ENCODE results near the gene CRAMP1. TPM values are rescaled to one million over a fixed set of nuclear protein-coding genes. Genes with fewer than 3 reads are reported as not detected.
A peak's percentile ranks its signal among the peaks of the same experiment; 100 is the strongest.

The CRAMP1 gene
- total RNA-seq, 1 donor from 2014 or later: 31.4 TPM

DNA sequence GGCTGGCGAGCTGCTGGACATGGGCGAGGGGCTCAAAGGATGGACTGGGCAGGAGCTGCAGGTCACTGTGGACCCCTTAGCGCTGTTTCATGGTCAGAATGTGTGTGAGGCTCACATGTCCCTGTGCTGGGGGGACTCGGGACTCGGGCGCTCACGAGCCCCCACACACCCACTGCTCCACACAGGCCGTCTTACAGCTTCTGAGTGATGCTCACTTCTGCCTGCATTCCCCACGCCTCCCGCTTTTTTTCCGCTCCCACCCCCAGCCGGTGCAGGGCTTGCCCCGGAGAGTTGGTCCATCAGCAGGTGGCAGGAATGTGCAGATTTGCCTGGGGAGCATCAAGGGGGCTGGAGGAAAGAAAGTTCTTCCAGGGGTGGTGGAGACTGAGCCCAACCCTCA is 45.7 kb downstream of the CRAMP1 start:
- no peak for DNase-seq (ENCODE audit: low spot score)

DNA sequence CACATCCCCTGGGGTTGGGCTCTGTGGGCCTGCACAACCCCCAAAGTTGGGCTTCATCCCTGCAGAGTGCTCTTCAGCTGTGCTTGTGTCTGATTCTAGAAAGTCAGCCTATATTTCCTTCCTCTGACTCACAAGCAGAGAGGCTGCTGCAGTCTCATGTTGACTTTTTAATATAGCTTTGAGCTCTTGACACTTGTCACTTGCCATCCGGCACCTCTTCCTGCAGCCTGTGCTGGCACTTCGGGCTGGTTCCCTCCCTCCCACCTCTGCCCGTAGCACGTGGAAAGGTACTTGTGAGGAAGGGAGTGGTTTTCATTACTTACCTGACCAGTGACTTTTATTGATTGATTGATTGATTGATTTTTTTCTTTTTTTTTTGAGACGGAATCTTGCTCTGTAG is 46.9 kb downstream of the CRAMP1 start:
- no peak for DNase-seq (ENCODE audit: low spot score)

DNA sequence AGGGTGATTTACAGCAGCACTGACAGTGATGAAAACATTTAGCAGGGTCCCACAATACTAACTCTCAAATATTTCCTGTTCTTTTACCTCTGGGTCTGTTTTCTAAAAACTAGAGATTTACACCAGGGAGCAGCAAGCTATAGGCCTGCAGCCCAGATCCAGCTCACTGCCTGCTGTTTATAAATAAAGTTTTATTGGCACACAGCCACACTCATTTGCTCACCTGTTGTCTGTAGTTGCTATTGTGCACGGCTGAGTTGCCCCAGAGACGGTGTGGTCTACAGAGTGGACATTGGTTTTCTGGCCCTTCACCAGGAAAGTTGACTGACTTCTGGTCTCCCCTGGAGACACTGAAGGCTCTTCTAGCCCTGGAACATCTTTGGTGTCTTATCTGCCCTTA is 49.7 kb downstream of the CRAMP1 start:
- no peak for DNase-seq (ENCODE audit: low spot score)

DNA sequence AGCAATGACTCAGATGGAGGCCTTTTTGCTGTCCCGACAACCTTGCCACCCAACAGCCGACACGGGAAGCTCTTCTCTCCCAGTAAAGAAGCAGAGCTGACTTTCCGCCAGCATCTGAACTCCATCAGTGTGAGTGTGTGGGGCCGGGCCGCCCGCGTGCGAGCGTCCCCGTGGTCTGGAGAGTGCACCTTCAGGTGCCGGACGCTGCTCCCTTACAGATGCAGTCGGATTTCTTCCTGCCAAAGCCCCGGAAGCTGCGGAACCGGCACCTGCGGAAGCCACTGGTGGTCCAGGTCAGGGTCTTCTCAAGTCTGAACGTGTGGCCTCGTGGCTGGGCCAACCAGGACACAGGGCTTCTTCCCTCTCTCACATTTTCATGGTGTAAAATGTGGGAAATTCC is 50.4 kb downstream of the CRAMP1 start:
- DNase-seq (ENCODE audit: low spot score): no peak

DNA sequence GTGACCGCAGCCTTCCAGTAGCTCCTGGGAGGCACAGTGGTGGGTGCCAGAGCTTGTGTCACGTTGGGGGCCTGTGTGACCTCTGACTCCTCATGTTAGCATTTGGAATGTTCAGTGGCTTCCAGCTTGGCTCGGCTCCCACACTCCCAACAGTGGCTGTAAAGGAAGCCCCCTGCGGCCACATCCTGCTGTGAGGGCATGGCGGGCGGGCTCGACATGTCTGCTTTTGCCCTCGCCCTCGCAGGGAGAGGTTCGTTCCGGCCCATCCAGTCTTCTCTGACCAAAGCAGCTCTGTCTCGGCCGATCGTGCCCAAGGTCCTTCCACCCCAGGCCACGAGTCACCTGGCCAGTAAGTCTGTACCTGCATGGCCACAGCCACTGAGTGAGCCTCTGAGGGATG is 53.7 kb downstream of the CRAMP1 start:
- no peak for DNase-seq (ENCODE audit: low spot score)

DNA sequence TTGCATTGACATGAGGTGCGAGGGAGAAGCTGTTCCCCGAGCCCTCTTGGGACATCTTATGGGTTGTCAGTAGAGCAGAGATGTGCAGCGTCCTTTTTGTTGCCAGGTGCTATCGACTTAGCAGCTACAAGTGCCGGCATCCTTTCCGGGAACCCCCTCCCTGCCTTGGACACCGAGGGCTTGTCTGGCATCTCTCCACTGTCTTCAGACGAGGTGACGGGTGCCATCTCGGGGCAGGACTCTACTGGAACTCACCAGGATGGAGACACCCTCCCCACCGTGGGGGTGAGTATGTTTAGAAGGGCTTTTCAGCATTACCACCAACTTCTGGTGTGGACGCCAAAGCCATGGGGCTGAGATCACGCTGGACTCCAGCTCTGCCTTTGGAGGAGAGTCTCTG is 54.2 kb downstream of the CRAMP1 start:
- DNase-seq (ENCODE audit: low spot score): no peak

DNA sequence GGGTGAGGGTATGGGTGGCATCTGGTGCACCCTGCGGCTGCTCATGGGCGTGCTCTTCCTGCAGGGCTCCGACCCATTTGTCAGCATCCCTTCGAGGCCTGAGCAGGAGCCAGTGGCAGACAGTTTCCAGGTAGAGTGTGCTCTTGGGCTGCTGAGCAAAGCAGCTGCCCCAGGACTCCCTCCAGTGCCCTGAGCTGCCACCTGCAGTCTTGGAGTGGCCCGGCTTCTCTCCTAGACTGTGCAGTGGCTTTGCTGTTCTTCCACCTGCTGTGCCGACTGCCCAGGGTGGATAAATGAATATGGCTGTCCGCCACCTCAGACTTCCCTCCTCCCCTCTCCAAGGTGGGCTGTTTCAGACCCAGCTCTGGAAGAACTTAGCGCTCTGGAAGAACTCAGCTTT is 55.1 kb downstream of the CRAMP1 start:
- no peak for DNase-seq (ENCODE audit: low spot score)

DNA sequence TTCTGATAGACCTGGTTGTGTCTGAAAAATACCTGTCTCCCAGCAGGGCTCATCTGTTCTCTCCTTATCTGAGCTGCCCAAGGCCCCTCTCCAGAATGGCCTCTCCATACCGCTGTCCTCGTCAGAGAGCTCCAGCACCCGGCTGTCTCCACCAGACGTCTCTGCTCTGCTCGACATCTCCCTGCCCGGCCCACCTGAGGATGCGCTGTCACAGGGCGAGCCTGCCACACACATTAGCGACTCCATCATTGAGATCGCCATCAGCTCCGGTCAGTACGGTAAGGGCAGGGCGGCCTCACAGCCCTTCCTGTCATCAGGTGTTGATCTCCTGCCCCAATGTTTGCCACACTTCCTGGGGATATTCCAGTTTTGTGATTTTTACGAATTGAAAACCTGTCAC is 55.8 kb downstream of the CRAMP1 start:
- no peak for DNase-seq (ENCODE audit: low spot score)

DNA sequence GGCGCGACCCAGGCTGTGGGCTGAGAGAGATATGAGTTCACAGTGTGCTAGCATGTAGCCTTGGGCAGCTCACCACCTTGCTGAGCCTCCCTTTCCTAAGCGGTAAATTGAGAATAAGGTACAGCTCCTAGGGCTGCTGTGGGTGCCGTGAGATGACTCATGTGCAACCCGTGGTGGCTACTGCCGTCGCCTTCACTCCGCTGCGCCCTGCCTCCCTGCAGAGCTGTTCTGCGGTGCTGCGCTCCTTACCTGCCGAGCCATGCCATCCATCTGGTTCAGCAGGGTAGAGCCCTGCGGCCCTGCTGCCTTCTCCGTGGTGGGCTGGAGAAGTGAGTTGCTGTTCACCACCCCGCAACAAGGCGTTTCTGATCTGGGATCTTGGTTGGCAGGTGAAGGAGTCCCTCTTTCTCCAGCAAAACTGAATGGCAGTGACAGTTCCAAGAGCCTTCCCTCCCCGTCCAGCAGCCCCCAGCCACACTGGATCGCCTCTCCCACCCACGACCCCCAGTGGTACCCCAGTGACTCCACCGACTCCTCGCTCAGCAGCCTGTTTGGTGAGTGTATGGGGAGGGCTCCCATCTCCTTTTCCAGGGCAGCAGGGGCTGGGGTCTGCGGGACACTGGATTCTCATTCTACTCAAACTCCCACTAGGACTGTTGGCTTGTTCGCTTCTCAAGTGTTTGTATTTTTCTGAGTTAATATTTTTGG is 56.6 kb downstream of the CRAMP1 start:
- DNase-seq (ENCODE audit: low spot score): no peak

DNA sequence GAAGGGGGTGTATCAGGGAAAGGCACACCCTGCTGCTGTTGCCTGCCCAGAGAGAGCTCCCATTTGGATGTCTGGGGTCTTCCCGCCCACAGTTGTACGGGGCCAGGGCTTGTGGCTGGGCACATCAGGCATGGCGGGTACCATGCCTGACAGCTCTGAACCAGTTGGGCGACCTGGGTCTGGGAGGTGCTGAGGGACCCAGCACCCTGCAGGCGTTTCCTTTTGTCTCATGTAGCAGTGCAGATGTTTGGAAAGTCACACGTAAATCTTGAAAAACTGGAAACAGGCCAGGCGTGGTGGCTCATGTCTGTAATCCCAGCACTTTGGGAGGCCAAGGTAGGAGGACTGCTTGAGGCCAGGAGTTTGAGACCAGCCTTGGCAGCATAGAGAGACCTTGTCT is 57.5 kb downstream of the CRAMP1 start:
- DNase-seq (ENCODE audit: low spot score): no peak

DNA sequence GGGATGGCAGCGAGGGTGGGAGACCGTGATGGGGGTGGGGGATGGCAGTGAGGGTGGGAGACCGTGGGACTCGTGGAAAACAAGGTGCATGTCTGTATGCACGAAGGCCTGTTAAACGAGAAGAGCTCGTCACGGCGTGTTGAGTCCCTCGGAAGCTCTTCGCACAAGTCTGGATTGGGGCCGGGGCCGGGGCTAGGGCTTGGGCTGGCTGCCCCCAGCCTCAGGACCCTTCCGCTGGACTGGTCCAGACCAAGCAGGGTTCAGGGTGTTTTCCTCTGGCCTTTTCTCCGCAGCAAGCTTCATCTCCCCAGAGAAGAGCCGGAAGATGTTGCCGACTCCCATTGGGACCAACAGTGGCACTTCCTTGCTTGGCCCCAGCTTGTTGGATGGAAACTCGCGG is 58.2 kb downstream of the CRAMP1 start:
- no peak for DNase-seq (ENCODE audit: low spot score)

DNA sequence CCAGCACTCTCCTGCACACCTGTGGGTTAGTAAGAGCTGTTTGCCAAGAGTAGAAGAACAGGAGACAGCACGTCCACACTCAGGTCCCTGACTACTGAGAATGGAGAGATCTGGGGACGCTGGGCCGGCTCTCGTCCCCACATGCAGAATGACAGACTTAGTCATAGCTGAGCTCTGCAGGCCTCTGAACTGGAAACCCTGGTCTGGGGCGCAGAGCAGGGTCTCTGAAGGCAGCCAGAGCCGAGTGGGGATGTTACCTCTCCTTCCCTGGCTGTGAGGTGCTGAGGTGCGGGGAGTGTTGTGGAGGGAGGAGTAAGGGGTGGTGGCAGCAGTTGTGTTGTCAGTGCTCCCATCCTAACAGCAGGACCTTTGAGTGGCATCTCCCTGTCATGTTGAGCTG is 58.7 kb downstream of the CRAMP1 start:
- no peak for DNase-seq (ENCODE audit: low spot score)

DNA sequence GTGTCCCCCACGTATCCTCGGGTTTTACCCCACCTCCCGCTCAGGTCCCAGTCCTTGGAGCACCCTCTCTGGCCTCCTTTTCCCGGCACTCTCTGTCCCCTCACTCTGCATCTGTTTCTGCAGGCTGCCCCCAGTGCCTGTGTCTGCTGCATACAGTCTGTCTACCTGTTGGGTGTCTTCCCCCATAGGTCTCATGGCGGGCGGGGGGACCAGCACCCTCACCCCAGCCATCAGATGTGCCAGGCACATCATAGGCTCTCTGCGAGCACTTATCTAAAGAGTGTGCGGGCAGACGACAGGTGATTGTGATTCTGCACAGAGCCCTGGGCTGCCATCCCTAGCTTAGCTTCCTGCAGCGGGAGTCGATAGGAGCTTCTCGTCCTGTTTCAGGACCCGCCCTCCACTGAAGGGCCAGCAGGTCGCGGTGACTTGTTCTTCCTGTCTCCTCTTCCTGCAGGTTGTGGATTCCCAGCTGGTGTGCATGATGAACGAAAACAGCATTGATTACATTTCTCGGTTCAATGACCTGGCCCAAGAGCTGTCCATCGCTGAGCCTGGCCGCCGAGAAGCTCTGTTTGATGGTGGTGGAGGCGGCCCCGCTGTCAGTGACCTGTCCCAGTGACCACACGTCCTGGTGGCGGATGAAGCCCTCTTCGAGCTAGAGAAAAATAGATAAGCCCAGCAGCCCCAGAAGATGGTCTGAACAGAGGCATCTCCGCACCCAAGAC is 61.4 kb downstream of the CRAMP1 start:
- no peak for DNase-seq (ENCODE audit: low spot score)

DNA sequence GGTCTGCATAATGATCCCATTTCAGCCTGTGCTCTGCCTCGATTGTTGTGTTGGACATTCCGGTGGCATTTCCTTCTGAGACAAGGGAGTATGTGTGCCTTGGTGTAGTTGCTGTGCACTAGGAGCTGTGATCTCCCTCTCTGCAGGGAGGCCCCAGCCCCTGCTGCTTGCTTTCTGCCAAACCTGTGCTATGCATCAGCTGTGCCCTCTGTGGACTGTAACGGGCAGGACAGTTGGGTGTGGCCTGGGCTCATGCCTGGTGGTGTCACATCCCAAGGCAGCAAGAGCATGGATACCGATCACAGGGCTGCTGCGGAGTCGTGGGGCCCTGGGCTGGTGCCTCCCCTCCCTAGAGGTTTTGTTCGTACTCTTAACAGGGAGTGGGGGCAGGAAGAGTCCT is 62.1 kb downstream of the CRAMP1 start:
- DNase-seq (ENCODE audit: low spot score): no peak

DNA sequence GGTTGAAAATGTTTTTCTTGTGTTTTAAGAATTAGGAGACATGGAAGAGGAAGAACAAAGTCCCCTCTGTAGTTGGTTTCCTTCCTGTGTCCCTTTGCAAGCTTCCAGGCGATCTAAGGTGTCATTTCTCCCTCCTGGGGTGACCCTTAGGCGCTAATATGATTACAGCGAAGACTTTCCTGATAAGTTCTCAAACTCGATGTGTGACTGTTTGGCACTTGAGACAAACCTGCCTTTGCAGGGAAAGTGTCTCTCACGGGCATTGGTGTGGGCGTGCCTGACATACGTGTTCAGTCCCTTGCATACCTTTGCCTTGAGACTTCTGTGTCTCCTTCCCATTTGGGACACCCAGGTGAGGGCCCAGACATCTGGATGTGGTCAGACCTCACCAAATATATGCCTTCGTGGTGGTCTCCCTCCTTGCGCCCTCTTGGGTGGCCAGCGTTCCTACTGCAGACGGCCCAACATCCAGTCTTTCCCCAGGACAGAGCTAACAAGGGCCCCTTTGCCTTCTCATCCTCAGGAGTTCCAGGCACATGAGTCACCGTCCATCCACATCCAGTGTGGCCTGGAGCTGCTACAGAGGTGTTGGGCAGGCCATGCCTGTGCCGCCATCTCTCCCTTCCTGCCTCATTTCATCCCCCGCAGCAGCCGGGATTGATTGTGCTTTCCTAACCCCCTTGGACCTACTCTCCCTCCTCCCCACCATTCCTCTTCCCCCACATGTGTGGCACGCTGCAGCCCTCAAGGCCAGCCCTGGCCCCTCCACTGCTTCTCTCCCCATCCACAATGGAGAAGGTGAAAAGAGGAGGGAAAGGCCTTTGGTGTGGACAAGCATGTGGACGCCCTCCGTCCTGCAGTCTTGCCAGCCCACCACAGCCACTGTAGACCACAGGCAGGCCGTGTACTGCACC is 62.8 kb downstream of the CRAMP1 start:
- DNase-seq (ENCODE audit: low spot score): no peak

DNA sequence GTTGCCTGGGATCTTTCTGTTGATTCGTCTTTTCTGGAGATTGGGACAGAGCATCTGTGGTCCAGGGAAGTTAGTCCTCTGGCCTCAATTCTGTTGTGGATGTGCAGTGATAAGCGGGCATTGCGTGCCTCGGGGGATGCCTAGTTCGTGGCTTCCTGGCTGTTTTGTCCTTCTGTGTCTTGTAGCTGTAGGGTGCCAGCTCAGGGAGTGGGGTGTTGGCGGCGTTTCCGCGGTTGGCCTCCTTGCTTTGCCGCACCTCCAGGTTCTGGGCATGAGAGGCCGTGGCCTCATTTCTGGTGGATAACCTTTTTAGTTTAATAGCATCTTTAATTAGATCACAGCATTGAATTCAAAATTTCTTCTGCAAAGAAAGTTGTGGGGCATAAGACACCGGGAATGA is 64.5 kb downstream of the CRAMP1 start:
- no peak for DNase-seq (ENCODE audit: low spot score)

DNA sequence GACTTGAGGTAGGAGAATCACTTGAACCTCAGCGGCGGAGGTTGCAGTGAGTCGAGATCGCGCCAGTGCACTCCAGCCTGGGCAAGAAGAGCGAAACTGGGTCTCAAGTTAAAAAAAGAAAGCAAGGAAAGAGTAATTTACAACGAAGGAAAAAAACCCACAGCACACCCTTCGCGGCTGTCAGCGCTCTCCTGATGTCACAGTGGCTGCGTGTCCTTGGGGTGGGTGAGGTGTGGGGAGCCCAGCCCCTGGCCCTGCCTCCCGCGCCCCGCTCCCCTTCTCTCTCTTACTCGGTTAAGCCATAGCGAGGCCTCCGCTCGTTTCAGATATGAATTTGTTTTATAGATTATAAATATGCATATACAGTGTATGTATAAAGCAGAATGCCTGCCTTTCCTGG is 65.2 kb downstream of the CRAMP1 start:
- no peak for DNase-seq (ENCODE audit: low spot score)

DNA sequence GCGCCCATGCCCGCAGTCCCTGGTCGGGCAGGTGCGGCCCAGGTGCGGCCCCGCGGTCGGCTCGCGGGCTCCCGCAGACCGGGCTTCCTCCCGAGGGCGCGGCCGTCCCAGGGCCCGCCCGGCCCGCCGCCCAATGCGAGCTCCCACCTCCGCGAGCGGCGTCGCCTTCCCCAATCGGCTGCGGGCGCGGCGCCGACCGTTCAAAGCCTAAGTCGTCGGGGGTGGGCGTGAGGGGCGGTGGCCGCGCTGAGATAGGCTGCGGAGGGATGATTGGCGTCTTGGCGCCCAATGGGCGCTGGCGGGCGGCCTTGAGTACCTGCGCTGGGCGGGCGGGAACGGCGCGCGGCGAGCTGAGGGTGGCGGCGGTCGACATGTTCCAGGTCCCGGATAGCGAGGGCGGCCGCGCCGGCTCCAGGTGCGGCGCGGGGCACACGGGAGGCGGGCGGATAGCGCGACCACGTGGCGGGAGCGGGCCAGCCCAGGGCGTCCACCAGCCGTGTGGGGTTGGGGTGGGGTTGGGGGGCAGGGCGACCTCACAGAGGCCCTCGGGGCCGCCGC is 65.9 kb downstream of the CRAMP1 start, which contains the start of gene JPT2:
JPT2 (plus strand) TSS at position 338 of the 558 bp plus-strand sequence; CDS start at position 372, 34 bp downstream.
- peak; percentile 97 for DNase-seq (ENCODE audit: low spot score)

DNA sequence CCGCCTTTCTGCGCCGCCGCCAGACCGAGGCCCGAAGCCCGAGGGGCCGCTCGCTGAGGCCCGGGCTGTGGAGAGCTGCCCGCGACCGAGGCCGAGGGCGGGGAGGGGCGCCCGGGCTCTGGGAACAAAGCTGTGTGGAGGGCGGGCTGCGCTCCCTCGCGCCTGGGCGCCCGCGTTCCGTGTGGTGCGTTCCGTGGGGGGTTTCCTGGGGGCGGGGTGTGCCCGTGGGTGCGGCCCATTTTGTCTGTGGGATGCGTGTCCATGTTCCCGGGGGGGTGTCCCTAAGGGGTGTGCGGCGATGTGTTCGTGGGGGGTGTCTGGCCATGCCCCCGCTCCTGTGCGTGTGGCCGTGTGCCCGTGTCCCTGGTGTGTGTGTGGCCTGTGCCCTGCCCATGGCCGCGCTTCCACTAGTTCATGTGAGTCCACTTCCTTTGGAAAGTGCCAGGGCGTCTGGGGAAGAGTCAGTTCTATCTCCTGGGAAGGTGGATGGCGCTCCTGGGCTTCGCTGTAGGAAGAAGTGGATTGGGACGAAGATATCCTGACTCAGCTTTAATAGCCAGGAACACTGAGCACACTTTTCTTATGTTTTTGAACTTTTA is 66.4 kb downstream of the CRAMP1 start:
- DNase-seq (ENCODE audit: low spot score): no peak

DNA sequence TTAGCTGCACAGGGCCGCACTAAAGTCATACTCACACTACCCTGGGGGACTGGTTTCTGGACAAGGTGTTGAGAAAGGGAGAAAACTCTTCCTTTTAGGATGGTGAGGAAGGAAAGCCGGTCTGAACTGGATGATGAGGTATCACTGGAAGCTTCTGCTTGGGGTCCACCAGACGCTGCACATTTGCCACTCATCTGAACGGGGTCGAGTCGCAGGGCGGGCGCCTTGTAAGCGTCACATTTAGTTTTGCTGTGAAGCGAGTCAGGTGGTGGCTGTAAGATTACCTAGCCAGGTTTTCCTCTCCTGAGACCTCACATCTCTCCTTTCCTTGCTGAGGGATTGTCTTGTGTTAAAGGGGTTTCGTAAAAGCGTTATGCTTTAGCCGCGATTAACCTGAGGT is 68.2 kb downstream of the CRAMP1 start:
- no peak for DNase-seq (ENCODE audit: low spot score)

DNA sequence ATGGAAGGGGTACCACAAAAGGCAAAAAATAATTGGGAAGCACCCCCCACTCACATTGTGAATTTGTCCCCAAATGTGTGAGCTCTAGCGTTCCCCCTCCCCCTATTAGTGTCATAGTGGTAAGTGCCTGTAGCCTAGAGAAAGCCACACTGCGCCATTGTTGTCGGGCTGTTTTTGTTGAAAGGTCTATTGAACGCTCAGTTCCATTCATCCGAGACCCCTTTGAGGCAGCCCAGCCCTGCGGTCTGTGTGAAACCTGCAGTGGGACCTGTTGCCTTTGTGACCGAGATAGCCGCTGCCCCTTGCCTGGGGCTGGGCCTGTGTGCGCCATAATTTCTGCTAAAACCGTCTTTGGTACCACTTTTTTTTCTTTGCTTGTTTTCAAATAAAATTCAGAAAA is 68.9 kb downstream of the CRAMP1 start:
- no peak for DNase-seq (ENCODE audit: low spot score)
